ENCODE data around the gene PPP2R5B. TPM values are rescaled to one million over a fixed set of nuclear protein-coding genes. Genes with fewer than 3 reads are reported as not detected.
A peak's percentile ranks its signal among the peaks of the same experiment; 100 is the strongest.

Gene PPP2R5B
- polyA plus RNA-seq (ENCODE audit: insufficient read length in 3 of 3) = 10 to 100 TPM; 14.3 to 16.3 (median 16.0) TPM

DNA sequence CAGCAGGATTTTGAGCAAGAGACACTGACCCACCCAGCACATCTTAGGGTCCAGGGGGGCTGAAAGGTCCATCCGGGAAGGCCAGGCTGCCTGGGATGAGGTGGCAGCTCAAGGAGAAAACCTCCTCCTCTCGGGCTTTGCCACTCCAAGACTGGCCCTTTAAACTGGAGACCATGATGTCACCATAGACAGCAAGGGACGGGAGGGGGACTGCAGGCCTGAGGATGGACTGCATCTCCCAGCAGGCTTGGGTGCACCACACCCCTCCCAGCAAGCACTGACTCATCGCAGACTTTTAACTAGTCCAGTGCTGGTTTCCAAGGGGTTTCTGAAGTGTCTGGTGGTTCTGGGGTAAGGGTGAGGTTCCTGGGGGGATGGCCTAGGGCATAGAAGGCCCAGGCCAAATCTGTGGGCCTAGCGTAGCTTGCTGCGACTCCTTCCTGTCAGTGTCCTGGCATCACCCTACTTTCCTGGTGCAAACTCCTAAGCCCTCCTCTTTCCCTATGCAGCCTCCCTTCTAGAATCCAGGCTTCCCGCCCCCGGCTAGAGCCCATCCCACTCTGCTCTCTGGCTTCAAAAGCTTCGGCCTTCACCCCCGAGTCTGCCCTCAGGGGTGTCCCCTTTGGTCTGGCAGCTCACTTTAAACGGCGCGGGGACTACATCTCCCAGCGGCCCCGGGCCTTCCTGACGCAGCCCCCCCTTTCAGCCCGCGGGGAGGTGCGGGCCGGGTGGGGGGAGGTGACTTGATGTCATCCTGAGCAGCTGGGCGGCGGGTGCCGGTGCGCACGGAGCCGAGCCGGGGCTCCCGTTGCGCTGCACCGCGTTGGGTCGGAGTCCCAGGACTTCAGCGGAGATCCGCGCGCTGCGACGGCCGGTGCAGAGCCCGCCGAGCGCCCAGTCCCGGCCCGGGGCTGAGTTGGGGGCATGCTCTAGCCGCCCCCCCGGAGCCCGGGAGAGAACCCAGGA lies at the start of gene PPP2R5B:
Gene PPP2R5B, plus strand, starts transcription at position 746 of the 966 bp plus-strand sequence. CDS start 1,046 bp downstream, outside the sequence.
- DNase-seq (ENCODE audit: low read depth in 3 of 3, low spot score in 2 of 3) = peak; percentile 77 to 79 (median 78)

DNA sequence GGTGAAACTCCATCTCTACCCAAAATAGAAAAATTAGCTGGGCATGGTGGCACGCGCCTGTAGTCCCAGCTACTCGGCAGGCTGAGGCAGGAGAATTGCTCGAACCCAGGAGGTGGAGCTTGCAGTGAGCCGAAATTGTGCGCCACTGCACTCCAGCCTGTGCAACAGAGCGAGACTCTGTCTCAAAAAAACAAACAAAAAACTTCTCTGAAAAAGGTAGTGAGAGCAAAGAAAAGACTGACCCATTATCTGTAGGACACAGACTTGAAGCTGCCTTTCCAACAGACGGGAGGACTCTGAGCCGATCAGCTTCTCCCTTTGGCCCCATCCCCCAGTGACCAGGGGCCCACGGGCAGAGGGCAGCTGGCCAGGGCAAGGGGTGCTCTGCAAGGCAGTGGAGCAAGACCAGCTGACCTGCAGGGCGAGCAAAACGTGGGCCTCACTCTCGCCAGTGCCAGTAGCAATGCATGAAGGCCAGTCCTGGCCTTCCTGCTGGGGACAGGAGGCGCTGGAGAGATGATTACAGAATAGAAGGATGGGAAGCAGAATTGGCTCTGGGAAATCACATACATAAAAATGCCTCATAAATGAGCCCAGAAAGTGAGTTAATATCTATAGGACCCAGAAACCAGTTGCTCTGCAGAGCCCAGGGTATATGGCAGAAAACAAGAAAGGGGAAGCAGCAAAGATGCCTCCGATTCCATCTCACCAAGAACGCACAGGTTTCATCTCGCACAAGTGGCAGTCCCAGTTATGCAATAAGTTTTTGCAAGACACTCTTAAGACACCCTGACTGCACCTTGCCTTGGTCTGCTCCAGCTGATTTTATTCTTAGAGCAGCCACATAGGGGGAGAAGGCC lies 48.9 kb upstream of the PPP2R5B start:
- DNase-seq (ENCODE audit: low read depth in 3 of 3, low spot score in 2 of 3) = no peak

DNA sequence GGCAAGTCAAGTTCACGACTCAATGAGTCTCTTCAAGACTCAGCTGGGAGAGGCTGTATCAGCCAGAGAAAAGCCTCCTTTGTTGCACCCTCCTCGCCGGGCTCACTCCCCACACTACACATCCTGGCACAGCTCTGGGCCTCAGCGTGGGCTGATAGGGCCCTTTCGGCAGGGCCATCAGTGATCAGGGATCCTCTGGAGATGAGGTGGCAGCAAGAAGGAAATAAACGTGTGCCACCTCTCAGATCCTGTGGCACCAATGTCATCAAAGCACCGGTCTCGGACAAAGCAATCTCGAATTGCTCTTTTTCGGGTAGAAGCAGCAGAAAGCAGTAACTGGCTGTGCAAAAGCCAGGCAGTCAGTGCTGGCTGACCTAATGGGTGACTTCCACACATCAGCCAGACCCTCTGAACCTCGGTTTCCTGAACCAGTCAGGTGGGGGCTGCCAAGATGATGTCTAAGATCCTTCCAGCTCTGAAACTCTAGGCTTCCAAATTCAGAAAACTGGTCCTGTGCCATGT lies 48.2 kb upstream of the PPP2R5B start:
- DNase-seq (ENCODE audit: low read depth in 3 of 3, low spot score in 2 of 3) = no peak

DNA sequence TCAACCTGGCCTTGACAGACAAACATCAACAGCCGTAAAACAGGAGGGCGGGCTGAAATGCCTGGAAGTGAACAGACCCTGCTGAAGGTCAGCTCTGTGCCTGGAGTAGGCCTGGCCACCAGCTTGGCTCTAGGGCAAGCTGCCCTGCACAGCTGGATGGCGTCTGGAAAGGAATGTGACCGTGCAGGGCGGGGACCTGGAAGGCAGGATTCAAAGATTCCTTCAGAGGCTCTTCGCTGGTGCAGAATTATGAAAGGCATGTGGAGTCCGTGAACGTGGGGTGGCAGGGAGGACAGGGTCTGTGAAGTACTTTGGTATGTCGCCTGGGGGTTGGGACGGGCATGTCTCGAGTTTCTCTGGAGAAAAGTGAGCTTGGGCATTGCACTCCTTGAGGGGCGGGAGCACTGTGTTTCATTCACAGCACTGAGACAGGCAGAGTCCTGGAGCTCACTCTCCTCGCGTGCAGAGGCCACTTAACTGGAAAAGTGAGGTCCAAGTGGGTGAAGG lies 47.6 kb upstream of the PPP2R5B start:
- DNase-seq (ENCODE audit: low read depth in 3 of 3, low spot score in 2 of 3) = no peak

DNA sequence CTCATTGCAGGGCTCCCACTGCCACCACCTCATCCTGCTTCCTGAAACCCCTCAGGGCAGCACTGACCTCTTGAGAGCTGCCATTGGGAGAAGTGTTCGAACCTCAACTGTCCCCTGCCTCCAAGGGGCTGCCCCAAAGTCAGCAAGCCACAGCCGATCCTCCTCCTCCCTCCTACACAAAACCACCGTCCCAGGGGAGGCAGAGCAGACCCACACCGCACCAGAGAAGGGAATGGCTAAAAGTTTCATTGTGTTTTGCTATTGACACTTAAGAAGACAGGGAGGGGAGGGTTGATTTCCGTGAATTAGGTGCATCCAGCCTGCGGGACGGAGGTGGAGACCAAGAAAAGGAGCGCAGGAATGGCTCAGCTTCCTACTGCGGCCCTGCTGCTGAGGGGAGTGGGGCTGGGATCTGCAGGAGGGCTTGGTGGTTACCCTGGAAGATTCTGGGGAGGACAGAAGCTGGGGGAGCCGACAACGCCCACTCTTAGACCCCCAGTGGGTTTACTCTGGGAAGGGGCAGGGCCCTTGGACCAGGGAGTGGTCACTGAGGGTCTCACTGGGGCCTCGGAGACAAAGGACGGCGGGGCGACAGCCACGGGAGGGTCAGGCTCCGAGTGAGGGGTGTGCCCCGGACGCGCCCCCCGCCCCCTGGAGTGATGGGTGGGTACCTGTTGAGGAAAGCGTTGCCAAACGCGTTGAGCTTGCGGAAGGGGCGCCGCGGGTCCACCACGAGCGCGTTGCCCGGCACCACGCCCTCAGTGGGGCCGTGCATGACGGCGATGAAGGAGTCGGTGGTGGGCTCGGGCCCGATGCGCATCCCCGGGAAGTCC lies 46.9 kb upstream of the PPP2R5B start:
- no peak for DNase-seq (ENCODE audit: low read depth in 3 of 3, low spot score in 2 of 3)

DNA sequence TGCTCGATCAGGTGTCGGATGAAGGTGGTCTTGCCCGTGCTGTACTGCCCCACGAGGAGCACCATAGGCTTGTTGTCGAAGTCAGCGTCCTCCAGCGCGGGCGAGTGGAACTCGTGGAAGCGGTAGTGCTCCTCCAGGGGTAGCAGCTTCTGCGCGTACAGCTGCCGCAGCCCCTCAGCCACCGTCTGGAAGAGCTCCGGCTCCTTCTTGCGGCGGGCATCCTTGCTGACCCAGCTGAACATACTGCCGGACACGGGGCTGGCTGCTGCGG lies 46.3 kb upstream of the PPP2R5B start:
- no peak for DNase-seq (ENCODE audit: low read depth in 3 of 3, low spot score in 2 of 3)

DNA sequence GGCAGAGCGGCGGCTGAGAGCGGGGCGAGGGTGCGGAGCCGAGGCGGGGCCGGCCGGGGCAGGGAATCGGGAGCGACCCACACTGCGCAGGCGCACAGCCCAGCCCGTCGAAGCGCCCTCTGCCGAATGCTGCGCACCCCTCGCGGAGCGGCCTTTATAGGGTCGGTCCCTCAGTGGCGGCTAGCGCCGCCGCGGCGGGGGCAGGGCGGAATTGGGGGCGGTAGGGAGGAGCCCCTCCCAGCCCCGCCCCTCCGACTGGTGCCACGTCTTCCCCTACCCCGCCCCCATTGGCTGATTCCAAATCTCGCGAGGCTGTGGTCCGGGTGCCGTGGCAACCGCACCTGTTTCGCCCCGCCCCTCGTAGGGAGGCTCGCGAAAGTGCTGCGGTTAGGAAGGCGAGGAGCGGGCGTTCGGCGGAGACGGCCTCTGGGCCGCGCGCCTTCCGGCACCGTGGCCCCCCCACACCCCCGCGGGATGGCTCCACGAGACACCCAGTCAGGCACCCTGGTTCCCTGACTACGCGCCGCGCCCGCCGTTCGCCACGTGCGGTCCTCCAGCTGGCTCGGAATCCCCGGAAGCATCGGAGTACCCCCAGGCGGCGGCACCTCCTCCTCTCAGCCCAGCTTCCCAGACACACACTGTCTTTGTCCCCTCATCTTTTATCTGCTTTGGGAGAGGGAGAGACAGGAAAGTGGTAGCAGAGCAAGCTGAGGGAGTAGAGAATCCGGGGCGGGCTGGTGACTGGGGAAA lies 45.8 kb upstream of the PPP2R5B start, which contains the start of gene EHD1:
Gene EHD1, minus strand, starts transcription at position 128 of the 750 bp plus-strand sequence. CDS start 157 bp downstream, outside the sequence.
- DNase-seq (ENCODE audit: low read depth in 3 of 3, low spot score in 2 of 3) = peak; percentile 91 to 97 (median 96)

DNA sequence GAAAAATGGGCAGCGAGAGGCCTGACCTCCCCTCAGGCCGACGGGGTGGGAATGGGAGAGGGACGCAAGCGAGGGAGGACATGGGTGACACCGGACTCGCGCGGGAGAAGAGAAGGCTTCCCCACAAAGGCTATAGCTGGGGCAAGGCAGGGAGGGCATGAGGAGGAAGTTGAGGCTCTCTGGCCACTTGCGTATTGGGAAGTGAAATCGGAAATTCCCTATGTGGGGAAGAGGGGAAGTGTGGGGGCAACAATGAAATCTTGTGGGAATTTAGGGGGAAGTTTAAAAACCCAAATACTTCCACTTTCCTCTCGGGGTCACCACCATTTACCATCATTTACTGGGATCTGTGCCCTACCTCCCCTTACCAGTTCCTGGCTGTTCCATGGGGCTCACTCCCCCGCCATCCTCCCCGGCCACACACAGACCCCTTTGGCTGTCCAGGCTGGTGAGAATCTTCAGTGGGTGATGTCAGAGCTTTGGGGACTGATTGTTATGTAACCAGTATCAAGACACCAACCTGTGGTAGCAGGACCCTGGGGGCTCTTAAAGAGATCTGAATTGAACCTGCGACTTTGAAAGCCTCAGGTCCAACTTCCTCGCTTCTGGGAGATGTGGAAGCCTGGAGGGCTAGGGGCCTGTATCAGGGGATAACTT lies 45.1 kb upstream of the PPP2R5B start:
- DNase-seq (ENCODE audit: low read depth in 3 of 3, low spot score in 2 of 3) = no peak

DNA sequence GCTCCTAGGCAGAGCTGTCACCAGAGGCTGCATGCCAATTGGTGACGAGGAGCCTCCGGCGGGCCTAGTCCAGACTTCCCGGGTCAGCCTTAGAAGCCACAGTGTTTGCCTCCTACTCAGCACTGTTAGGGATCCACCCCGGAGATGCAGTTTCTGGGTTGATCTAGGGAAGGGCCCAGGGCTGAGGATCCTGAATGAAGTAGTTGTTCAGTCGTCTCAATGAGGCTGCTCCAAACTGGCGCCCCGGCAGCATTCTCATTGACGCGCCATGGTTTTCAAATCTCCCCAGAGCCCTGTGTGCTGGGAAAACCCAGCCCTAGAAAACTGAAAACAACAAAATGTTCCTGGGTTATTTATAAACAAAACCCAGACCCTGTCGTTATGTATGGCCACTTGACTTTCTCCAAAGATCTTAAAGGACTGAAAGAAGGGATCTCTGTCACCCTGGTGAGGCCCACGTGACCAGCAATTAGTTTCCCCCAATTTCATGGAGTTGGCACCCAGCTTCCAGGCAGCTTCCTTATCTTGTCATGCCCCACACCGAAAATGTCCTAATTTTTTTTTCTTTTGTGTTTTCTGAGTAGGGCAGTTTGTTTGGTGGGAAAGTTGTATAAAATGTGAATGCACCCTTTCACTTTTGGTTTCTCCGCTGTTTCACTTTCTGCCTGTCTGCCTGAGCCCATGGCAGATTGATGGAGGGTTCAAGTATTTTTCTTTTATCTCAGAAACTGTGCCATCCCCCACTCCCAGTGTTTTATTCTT lies 44.1 kb upstream of the PPP2R5B start:
- DNase-seq (ENCODE audit: low read depth in 3 of 3, low spot score in 2 of 3) = no peak

DNA sequence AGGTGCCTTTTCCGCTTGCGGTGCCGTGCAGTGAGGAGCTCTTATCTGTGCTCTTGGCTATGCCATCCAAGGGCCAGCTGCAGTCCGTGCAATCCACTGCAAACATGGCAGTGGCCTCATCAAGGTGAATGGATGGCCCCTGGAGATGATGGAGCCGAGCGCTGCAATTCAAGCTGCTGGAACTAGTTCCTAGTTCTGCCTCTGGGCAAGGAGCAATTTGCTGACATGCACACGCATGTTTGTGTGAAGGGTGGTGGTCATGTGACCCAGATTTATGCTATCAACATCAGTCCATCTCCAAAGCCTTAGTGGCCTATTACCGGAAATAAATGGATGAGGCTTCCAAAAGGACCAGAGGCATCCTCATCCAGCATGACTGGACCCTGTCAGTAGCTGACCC lies 43.0 kb upstream of the PPP2R5B start:
- no peak for DNase-seq (ENCODE audit: low read depth in 3 of 3, low spot score in 2 of 3)

DNA sequence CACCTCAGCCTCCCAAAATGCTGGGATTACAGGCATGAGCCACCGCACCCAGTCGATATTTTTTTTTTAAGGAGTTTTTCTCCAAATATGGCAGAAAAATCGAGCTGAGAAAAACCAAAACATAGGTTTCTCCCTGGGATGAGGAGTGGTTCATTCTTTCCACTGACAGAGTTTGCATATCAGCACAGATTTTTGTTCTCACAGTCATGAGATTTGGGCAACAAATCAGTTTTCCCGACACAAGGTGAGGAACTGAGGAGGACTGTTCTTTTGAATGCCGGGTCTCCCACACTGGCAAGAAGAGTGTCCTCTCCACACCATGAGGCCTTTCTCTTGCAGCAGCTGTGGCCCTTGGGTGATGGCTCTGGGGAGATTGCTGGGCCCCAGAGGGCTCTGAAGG lies 42.2 kb upstream of the PPP2R5B start:
- DNase-seq (ENCODE audit: low read depth in 3 of 3, low spot score in 2 of 3) = no peak

DNA sequence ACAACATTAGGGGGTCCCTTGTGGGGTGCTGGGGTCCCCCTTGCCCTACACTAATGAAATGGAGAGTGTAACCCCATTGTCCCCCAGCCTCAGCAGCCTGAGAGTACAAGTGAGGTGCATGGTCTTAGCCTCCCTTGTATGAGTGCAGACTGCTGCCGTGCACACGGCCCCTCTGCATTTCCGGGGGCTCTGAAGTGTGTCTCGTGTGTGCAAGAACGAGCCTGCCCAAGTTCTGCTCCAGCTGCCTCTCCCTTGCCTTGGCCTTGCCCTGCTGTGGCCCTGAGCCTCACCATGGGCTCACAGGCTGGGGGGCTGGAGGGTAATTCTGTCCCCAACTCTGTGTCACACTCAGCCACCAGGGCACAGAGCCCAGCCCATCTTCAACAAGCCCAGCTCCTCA lies 40.9 kb upstream of the PPP2R5B start:
- DNase-seq (ENCODE audit: low read depth in 3 of 3, low spot score in 2 of 3) = no peak

DNA sequence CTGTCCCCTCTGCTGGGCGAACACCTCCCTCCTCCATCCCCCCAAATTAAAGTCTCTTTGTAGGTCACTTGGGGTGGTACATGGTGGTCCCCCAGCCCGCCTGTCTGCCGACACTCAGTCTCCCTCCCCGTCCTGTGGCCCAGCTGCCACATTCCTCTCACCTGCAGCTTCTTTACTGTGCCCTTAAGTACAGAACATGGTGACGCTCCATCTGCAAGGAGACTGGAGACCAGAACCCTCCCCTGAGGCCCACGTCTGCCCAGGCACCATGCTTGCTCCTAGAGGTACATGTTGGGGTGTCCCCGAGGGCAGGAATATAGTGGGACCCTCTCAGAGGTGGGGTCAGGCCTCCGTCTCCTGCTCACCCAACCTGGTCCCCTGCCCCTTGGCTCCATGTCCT lies 40.5 kb upstream of the PPP2R5B start:
- no peak for DNase-seq (ENCODE audit: low read depth in 3 of 3, low spot score in 2 of 3)

DNA sequence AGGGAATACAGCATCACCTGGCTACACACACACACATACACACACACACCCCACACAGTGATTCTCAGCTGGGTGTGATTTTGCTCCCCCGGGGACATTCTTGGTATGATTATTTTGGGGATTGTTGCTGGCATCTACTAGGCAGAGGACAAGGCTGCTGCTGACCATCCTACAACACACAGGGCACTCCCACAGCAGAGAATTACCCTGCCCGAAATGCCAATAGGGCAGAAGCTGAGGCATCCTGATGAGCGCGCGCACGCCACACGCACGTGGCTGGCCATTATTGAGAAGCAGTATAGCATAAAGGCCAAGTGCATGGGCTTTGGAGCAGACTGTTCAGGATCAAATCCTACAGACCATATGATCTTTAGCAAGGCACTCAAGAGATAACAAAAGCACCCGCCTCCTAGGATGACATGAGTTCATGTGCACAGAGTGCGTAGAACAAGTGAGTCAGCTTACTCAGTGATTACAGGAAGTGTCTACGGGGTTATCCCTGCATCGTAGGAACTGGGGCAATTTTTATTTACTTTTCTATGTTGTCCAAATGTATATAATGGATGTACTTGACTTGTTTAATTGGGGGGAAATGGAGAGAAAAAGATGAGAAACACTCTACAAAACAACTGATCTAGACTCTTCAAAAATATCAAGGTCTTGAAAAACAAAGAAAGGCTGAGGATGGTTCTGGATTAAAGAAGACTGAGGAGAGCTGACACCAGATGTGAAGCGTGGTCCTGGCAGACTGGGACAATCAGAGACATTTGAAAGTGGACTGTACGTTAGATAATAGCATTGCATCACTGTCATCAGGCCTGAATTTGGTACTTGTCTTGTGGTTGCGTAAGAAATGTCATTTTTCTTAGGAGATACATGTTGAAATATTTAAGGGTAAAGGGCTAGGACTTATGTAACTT lies 38.9 kb upstream of the PPP2R5B start:
- no peak for DNase-seq (ENCODE audit: low read depth in 3 of 3, low spot score in 2 of 3)

DNA sequence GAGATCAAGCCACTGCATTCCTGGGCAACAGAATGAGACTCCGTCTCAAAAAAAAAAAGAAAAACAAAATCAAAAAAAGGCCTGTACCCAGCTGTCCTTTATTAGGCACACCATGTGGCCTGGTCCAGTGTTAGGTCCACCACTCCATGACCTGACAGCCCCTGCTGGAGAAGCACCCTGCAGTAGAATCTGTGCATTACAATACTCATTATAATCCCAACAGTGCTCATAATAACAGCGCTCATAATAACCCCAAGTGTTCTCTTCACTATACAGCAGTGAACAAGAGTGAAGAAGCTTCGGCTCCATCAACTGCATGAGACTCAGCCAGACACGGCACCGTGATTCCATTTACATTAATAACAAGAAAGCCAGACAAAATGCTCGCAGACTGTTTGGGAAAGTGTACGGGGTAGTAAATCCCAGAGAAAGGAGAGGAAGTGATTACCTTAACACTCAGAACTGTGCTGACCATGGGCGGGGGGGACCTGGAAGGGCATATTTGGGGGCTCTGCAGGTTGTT lies 37.2 kb upstream of the PPP2R5B start:
- DNase-seq (ENCODE audit: low read depth in 3 of 3, low spot score in 2 of 3) = no peak

DNA sequence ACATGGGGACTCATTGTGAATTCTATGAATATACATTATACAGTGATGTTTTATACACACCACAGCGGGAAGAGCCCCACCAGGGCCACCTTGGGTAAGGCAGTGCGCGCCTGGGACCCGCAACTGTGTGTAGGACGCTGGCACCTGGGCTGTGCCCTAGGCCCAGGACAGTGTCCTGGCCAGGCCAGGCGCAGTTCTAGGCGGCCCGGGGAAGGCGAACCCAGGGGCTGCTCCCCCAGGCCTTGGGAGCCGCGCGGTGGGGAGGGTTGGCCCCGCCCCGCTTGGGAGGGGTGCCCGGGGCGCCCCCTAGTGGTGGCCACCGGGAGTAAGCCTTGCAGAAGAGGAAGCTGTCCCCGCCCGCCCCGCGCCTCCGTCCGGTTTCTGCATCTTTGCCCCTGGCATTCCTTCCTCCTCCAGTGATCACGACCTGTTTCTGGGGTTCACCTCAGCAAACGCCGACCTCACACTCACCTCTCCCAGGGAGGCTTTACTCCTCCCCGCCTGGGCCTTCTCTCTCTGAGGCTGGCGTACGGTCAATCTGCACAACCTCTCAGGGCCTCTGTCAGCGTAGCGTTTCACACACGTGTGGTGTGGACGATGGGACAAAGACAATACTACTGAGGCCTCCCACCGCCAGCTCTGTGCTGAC lies 36.6 kb upstream of the PPP2R5B start:
- DNase-seq (ENCODE audit: low read depth in 3 of 3, low spot score in 2 of 3) = no peak

DNA sequence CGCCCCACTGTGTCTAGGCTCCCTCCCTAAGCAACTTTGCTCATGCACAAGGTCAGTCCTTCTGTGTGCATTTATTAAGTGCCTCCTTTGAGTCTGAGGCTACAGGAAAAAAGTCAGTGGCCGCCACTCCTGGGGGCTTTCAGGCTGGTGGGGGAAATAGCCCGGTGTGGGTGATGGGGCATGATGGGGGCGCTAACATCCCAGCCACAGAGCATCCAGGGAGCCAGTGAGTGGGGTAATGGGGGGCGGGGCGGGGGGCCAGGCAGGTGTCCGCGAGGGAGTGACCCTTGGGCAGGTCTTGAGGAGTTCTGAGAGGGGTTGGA lies 36.1 kb upstream of the PPP2R5B start:
- DNase-seq (ENCODE audit: low read depth in 3 of 3, low spot score in 2 of 3) = no peak
